K562 (cell line): ENCODE measurements around the gene UCP3. TPM values are rescaled to one million over a fixed set of nuclear protein-coding genes. Genes with fewer than 3 reads are reported as not detected.

Experiments used
- ATAC-seq: fragments of 200-7000 bp; cut with Tn5 transposase; 3 replicates; pipeline ENCODE4 v1.9.1; 2020; ENCODE audit warnings: moderate library complexity
- BruUV-seq: library from RNA; stranded (reverse); fragments of 400-500 nt; replicated peaks from 2 replicates; lab custom pipeline; 2021; lab: Mats Ljungman, UMichigan
- CTCF ChIA-PET: fragments of 300-600 bp; formaldehyde crosslinking; extraction: SDS; loops from one replicate; lab custom pipeline; 2021; ENCODE audit warnings: low intra/inter-chr PET ratio; lab: Yijun Ruan, JAX
- POLR2A ChIA-PET: fragments of 300-600, 350-650 bp; sonication (Branson Sonifier 250); formaldehyde crosslinking; extraction: SDS; loops from one replicate; lab custom pipeline; 2021; ENCODE audit warnings: antibody characterized with exemption, inconsistent platforms; lab: Yijun Ruan, JAX
- DNase-seq, 4 experiments: peaks; one replicate each; pipeline versions ENCODE4 v3.0.0 to v3.0.0-alpha.2; 2011 to 2018; ENCODE audit warnings: low spot score in 3 of 4, mixed read lengths in 3 of 4; ENCODE audit errors: extremely low read depth in 1 of 4
- FAIRE-seq: peaks from 2 replicates; lab custom pipeline; 2011; peaks lifted over from hg19 to GRCh38; lab: Jason Lieb, UNC
- H2AFZ ChIP-seq: 2 replicates; pipeline ENCODE4 v1.6.0; 2011; ENCODE audit warnings: low read depth, low read length, control low read depth, inconsistent platforms
- H3K27ac ChIP-seq: fragments of 200-600 bp; 3 replicates; pipeline ENCODE4 v1.8.0; 2011; ENCODE audit warnings: low read depth, mild to moderate bottlenecking, control low read depth, inconsistent platforms, low read length, moderate library complexity, mixed read lengths; ENCODE audit errors: extremely low read depth
- H3K27me3 ChIP-seq, 2 experiments: fragments of 300-600 bp in 1 of 2; 2 replicates in 1 of 2; 3 replicates in 1 of 2; pipeline versions ENCODE4 v1.6.0 to v1.8.0; 2011; ENCODE audit warnings: inconsistent platforms in 2 of 2, low read length in 2 of 2, mild to moderate bottlenecking in 1 of 2, mixed read lengths in 1 of 2, moderate library complexity in 1 of 2; ENCODE audit not compliant: control insufficient read depth in 2 of 2, insufficient read depth in 2 of 2
- H3K36me3 ChIP-seq: fragments of 300-600 bp; 3 replicates; pipeline ENCODE4 v1.8.0; 2011; ENCODE audit warnings: mild to moderate bottlenecking, low read length, inconsistent platforms; ENCODE audit not compliant: control insufficient read depth, insufficient read depth
- H3K4me1 ChIP-seq, 2 experiments: fragments of 200-600 bp in 1 of 2; replicated peaks in 1 of 2; 2 replicates in 1 of 2; 3 replicates in 1 of 2; pipeline versions ENCODE4 v1.5.1 to v1.8.0; 2011; ENCODE audit warnings: inconsistent platforms in 2 of 2, low read length in 2 of 2, mild to moderate bottlenecking in 1 of 2, mixed read lengths in 1 of 2, moderate library complexity in 1 of 2; ENCODE audit not compliant: control insufficient read depth in 2 of 2, insufficient read depth in 2 of 2
- H3K4me2 ChIP-seq: 2 replicates; pipeline ENCODE4 v1.6.1; 2011; ENCODE audit warnings: low read length, control low read depth, inconsistent platforms, mixed read lengths; ENCODE audit not compliant: insufficient read depth
- H3K4me3 ChIP-seq: fragments of 200-600 bp; sonication (generic), shearing (Covaris generic); 2 replicates; pipeline ENCODE4 v1.5.1; 2016; ENCODE audit warnings: control low read depth, inconsistent platforms
- H3K79me2 ChIP-seq: fragments of 200-600 bp; 3 replicates; pipeline ENCODE4 v1.8.0; 2011; ENCODE audit warnings: low read length, inconsistent platforms; ENCODE audit not compliant: control insufficient read depth, insufficient read depth
- H3K9ac ChIP-seq, 2 experiments: 2 replicates each; pipeline versions ENCODE4 v1.6.0 to v1.6.1; 2011; ENCODE audit warnings: low read depth in 2 of 2, low read length in 2 of 2, control low read depth in 1 of 2, inconsistent platforms in 1 of 2, mild to moderate bottlenecking in 1 of 2, mixed read lengths in 1 of 2; ENCODE audit not compliant: insufficient read depth in 1 of 2
- H3K9me1 ChIP-seq: one replicate; pipeline ENCODE4 v1.6.0; 2011; ENCODE audit warnings: inconsistent platforms, mild to moderate bottlenecking, low read length, moderate library complexity; ENCODE audit not compliant: control insufficient read depth, insufficient read depth
- H3K9me3 ChIP-seq: replicated peaks from 2 replicates; pipeline ENCODE4 v1.5.1; 2011; ENCODE audit warnings: low read depth, low read length, inconsistent platforms; ENCODE audit not compliant: control insufficient read depth, insufficient read depth
- H4K20me1 ChIP-seq: replicated peaks from 2 replicates; pipeline ENCODE4 v1.6.1; 2011; ENCODE audit warnings: low read length, inconsistent platforms, mixed read lengths; ENCODE audit not compliant: control insufficient read depth, insufficient read depth
- ARID3A ChIP-seq: IDR thresholded peaks from 2 replicates; pipeline ENCODE4 v1.6.1; 2012; ENCODE audit warnings: low read depth, low read length, improper control_type of control experiment, borderline replicate concordance
- PRPF4 ChIP-seq: fragments of 200-400 bp; formaldehyde crosslinking; IDR thresholded peaks from one replicate; pipeline ENCODE4 v1.6.1; 2017; ENCODE audit warnings: low read length, low read depth, mild to moderate bottlenecking; ENCODE audit not compliant: insufficient read depth, poor library complexity, severe bottlenecking
- SNIP1 ChIP-seq: fragments of 450-650 bp; IDR thresholded peaks from 2 replicates; pipeline ENCODE4 v1.7.1; 2017; ENCODE audit warnings: low read depth, mild to moderate bottlenecking
- ZNF121 ChIP-seq: sonication (generic); formaldehyde crosslinking; conservative IDR thresholded peaks from 2 replicates; pipeline ENCODE4 v1.8.0; 2022; ENCODE audit warnings: missing genetic modification reagents
- WGBS: fragments of 100-300 bp; shearing (Covaris generic); methylation state at CpG from one replicate; pipeline ENCODE4 v1.1.6; 2016; ENCODE audit warnings: low coverage, mixed read lengths; ENCODE audit not compliant: insufficient coverage; ENCODE audit errors: missing lambda C conversion rate; 5-methylcytosine and 5-hydroxymethylcytosine counted together
- in situ Hi-C: fragments of 300-500 bp; cut with MboI; formaldehyde crosslinking; loops from 4 replicates; pipeline ENCODE4 v1.15.0; 2018; ENCODE audit warnings: inconsistent platforms, mixed read lengths
- intact Hi-C: fragments of 100-400 bp; cut with micrococcal nuclease; formaldehyde crosslinking; loops from 2 replicates; pipeline ENCODE4 v1.14.2; 2022
- polyA plus RNA-seq, 8 experiments: library from polyadenylated mRNA; depleted of rRNA in 4 of 8; stranded (reverse) in 5 of 8; unstranded in 3 of 8; fragments of >200 nt; fragmentation: Nextera tagmentation in 2 of 8; fragmentation: Illumina TruSeq in 1 of 8; extraction: Ambion mirVana in 2 of 8; extraction: Trizol in 1 of 8; gene quantifications; 2 replicates each; pipeline versions ENCODE4 v1.2.1 to v1.2.3, GENCODE V29; 2011 to 2014; ENCODE audit warnings: inconsistent platforms in 1 of 8, missing spikeins in 1 of 8
- total RNA-seq, 7 experiments: library from RNA; depleted of rRNA in 6 of 7; stranded (reverse); fragments of >200 nt in 6 of 7; fragmentation: Illumina TruSeq in 2 of 7; extraction: Trizol in 2 of 7; gene quantifications; 2 replicates each; pipeline versions ENCODE4 v1.2.1 to v1.2.3, GENCODE V29; 2011 to 2021; ENCODE audit warnings: low replicate concordance in 1 of 7
- TF ChIP-seq, protein P1 (sequence below): fragments of 450-650 bp; IDR thresholded peaks from 2 replicates; pipeline ENCODE4 v1.6.1; 2016; ENCODE audit warnings: mild to moderate bottlenecking
- TF ChIP-seq, protein P2 (sequence below): sonication (generic); formaldehyde crosslinking; IDR thresholded peaks from 2 replicates; pipeline ENCODE4 v1.4.0; 2020; ENCODE audit warnings: mild to moderate bottlenecking, missing genetic modification reagents

Gene UCP3
- total and polyA plus RNA-seq, 9 of the 15 experiments (the other 6 are each of a cell fraction or from before 2014, with no cell fraction given): 0.05 to 0.65 (median 0.25) TPM; not detected in 2

- Histone ChIP-seq H3K4me2 (no peak overlapping the region), H4K20me1 (no peaks in the 10 kb centered on the region), H3K4me1 (peaks cover 0 to 9% of the 10 kb centered on the region in 2 experiments; a peak in 3 of 5 replicates), H3K9ac (no peak overlapping the region), H3K36me3 (no peaks in the 10 kb centered on the region), H3K27ac (no peak overlapping the region), H3K27me3 (no peaks in the 10 kb centered on the region), H3K4me3 (no peak overlapping the region), H3K79me2 (no peaks in the 10 kb centered on the region), H3K9me1 (no peaks in the 10 kb centered on the region), H3K9me3 (no peaks in the 10 kb centered on the region), H2AFZ (no peak overlapping the region)
- no TSS peak for BruUV-seq
- DNase-seq: no peak
- ATAC-seq: no peak
- intact Hi-C loops: no loop called here
- ChIA-PET POLR2A (interaction anchor here (0.6 kb wide), 3 partner anchors 29 to 244 kb away, joined by 3 read pairs; no protein-coding TSS in a partner anchor), CTCF (no interaction called here)
- in situ Hi-C loops: no loop called here
- 78% methylated on average over 7 of the region's 7 CpGs for WGBS
- FAIRE-seq: no peak
- TF ChIP-seq ZNF121 (0 out of 2 replicates have a peak, but pooled peaks have one; percentile 4), PRPF4 (no peak)
Measured at GRCh38 chr11:74025467-74026166, 16.7 kb upstream of the UCP3 start.

DNA sequence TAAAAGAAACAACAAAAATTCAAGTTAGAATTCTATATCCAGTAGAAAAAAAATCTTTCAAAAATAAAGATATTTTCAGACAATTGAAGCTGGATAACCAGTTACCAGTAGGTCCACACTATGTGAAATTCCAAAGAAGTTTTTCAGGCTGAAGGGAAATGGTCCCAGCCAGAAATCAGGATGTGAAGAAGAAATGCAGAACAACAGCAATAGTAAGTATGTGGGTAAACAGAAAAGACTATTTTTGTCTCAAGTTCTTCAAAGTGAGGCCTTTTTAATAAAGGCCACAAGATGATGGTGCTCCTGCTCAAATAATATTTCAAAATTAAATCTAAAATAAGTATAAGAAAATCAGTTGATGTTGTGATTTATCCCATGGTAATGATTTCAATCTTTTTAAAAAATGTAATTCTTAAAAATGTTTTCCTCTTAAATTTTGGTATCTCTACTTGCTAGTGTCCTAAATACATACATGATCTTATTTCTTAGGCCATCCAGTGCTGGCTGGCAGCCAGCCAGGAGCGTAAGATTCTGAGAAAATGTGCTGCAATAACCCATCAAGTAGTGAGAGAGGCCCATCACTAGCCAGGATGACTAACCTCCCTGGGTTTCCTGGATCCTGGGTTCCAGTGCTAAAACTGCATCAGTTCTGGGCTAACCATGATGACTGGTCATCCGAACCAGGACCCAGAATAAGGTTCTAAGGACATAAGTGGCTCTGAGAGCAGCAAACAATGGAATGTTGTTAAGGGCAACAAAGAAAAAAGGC, 15.6 kb upstream of the UCP3 start:
- no peaks in the 10 kb centered on the region for H3K79me2 ChIP-seq
- no peak overlapping the region for H3K4me2 ChIP-seq
- POLR2A ChIA-PET: no interaction called here
- FAIRE-seq: peak; percentile 76
- WGBS: 22% methylated on average over 2 of the region's 2 CpGs
- ATAC-seq: peak; percentile 82
- BruUV-seq: no TSS peak
- no peaks in the 10 kb centered on the region for H3K9me3 ChIP-seq
- intact Hi-C loops (no loop called here), in situ Hi-C loops (no loop called here)
- H3K27me3 ChIP-seq: no peaks in the 10 kb centered on the region
- H3K27ac ChIP-seq: no peak overlapping the region
- peak in 3 of 4 experiments; percentile 45 to 85 (median 66) for DNase-seq
- no peaks in the 10 kb centered on the region for H4K20me1 ChIP-seq
- H3K9me1 ChIP-seq: no peaks in the 10 kb centered on the region
- H3K4me3 ChIP-seq: no peak overlapping the region
- H2AFZ ChIP-seq: no peak overlapping the region
- CTCF ChIA-PET: no interaction called here
- H3K9ac ChIP-seq: no peak overlapping the region
- H3K4me1 ChIP-seq: peaks cover 0 to 9% of the 10 kb centered on the region in 2 experiments; a peak in 3 of 5 replicates
- no peaks in the 10 kb centered on the region for H3K36me3 ChIP-seq
- TF ChIP-seq SNIP1: no peak
- TF ChIP-seq, protein P1, sequence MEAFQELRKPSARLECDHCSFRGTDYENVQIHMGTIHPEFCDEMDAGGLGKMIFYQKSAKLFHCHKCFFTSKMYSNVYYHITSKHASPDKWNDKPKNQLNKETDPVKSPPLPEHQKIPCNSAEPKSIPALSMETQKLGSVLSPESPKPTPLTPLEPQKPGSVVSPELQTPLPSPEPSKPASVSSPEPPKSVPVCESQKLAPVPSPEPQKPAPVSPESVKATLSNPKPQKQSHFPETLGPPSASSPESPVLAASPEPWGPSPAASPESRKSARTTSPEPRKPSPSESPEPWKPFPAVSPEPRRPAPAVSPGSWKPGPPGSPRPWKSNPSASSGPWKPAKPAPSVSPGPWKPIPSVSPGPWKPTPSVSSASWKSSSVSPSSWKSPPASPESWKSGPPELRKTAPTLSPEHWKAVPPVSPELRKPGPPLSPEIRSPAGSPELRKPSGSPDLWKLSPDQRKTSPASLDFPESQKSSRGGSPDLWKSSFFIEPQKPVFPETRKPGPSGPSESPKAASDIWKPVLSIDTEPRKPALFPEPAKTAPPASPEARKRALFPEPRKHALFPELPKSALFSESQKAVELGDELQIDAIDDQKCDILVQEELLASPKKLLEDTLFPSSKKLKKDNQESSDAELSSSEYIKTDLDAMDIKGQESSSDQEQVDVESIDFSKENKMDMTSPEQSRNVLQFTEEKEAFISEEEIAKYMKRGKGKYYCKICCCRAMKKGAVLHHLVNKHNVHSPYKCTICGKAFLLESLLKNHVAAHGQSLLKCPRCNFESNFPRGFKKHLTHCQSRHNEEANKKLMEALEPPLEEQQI: no peak
- TF ChIP-seq ARID3A: no peak
- TF ChIP-seq, protein P2, sequence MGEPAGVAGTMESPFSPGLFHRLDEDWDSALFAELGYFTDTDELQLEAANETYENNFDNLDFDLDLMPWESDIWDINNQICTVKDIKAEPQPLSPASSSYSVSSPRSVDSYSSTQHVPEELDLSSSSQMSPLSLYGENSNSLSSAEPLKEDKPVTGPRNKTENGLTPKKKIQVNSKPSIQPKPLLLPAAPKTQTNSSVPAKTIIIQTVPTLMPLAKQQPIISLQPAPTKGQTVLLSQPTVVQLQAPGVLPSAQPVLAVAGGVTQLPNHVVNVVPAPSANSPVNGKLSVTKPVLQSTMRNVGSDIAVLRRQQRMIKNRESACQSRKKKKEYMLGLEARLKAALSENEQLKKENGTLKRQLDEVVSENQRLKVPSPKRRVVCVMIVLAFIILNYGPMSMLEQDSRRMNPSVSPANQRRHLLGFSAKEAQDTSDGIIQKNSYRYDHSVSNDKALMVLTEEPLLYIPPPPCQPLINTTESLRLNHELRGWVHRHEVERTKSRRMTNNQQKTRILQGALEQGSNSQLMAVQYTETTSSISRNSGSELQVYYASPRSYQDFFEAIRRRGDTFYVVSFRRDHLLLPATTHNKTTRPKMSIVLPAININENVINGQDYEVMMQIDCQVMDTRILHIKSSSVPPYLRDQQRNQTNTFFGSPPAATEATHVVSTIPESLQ (CRISPR knock-in tag): no peak
